C4-2B (cell line): ENCODE measurements around the gene CLIP2.

ENCODE experiments used
- H3K27ac ChIP-seq: fragments of 450-650 bp; 2 replicates; pipeline ENCODE4 v1.5.1; 2017
- ZFX ChIP-seq: fragments of 450-650 bp; IDR thresholded peaks from 2 replicates; pipeline ENCODE4 v1.6.1; 2017
- TF ChIP-seq, protein P1 (sequence below): fragments of 450-650 bp; conservative IDR thresholded peaks from 2 replicates; pipeline ENCODE4 v1.5.1; 2017; ENCODE audit warnings: mild to moderate bottlenecking

CLIP2 gene

GRCh38 chr7:74356589-74357315 is 67.5 kb downstream of the CLIP2 start:
- TF ChIP-seq, protein P1, sequence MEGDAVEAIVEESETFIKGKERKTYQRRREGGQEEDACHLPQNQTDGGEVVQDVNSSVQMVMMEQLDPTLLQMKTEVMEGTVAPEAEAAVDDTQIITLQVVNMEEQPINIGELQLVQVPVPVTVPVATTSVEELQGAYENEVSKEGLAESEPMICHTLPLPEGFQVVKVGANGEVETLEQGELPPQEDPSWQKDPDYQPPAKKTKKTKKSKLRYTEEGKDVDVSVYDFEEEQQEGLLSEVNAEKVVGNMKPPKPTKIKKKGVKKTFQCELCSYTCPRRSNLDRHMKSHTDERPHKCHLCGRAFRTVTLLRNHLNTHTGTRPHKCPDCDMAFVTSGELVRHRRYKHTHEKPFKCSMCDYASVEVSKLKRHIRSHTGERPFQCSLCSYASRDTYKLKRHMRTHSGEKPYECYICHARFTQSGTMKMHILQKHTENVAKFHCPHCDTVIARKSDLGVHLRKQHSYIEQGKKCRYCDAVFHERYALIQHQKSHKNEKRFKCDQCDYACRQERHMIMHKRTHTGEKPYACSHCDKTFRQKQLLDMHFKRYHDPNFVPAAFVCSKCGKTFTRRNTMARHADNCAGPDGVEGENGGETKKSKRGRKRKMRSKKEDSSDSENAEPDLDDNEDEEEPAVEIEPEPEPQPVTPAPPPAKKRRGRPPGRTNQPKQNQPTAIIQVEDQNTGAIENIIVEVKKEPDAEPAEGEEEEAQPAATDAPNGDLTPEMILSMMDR = no peak
- no peak for TF ChIP-seq ZFX
- no peak overlapping the region for H3K27ac ChIP-seq

DNA sequence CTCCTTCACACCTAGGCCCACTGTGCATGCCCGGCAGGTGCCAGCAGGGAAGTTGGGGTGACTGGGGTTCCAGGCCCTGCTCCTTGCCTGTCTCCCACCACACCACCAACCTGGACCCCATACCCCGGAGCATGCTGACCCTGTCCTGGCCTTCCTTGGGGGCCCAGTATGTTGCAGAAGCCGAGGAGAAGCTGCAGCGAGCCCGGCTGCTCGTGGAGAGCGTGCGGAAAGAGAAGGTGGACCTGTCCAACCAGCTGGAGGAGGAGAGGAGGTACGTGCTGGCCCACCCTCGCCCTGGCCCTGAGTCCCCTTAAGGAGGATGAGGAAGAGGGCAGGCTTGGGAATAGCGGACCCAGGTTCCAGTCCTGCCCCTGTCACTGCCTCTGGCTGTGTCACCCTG is 70.8 kb downstream of the CLIP2 start:
- TF ChIP-seq, protein P1 = no peak
- TF ChIP-seq ZFX = no peak
- no peak overlapping the region for H3K27ac ChIP-seq

GRCh38 chr7:74362266-74362665 is 73.1 kb downstream of the CLIP2 start:
- H3K27ac ChIP-seq = no peak overlapping the region
- no peak for TF ChIP-seq ZFX
- TF ChIP-seq, protein P1 = no peak

- TF ChIP-seq ZFX = no peak
- TF ChIP-seq, protein P1 = no peak
- no peak overlapping the region for H3K27ac ChIP-seq
Measured at GRCh38 chr7:74364061-74364460, 74.9 kb downstream of the CLIP2 start.

DNA sequence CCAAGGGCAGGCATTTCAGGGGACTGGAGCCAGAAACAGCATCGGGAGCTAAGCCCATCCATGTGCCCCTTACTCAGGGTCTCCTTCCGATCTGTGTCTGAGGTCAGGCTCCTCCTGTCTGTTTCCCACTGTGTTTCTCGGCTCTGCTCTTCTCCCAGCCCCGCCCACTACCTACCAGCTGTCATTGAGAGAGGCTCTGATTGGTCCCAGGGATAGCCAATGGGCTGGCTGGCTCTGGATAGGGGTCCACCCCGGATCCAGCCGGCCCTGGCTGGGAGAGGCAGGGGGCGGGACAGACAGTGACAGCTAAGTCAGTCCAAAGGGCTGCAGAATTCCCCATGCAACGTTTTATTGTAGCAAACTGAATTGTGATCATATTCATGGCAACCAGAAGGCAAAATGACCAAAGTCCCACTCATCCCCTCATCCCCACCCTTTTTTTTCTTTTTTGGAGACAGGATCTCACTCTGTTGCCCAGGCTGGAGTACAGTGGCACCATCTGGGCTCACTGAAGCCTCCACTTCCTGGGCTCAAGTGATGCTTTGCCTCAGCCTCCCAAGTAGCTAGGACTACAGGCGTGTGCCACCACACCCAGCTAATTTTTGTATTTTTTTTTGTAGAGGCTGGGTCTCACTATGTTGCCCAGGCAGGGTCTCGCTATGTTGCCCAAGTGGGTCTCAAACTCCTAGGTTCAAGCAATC is 76.3 kb downstream of the CLIP2 start:
- no peak overlapping the region for H3K27ac ChIP-seq
- TF ChIP-seq, protein P1 = no peak
- no peak for TF ChIP-seq ZFX

DNA sequence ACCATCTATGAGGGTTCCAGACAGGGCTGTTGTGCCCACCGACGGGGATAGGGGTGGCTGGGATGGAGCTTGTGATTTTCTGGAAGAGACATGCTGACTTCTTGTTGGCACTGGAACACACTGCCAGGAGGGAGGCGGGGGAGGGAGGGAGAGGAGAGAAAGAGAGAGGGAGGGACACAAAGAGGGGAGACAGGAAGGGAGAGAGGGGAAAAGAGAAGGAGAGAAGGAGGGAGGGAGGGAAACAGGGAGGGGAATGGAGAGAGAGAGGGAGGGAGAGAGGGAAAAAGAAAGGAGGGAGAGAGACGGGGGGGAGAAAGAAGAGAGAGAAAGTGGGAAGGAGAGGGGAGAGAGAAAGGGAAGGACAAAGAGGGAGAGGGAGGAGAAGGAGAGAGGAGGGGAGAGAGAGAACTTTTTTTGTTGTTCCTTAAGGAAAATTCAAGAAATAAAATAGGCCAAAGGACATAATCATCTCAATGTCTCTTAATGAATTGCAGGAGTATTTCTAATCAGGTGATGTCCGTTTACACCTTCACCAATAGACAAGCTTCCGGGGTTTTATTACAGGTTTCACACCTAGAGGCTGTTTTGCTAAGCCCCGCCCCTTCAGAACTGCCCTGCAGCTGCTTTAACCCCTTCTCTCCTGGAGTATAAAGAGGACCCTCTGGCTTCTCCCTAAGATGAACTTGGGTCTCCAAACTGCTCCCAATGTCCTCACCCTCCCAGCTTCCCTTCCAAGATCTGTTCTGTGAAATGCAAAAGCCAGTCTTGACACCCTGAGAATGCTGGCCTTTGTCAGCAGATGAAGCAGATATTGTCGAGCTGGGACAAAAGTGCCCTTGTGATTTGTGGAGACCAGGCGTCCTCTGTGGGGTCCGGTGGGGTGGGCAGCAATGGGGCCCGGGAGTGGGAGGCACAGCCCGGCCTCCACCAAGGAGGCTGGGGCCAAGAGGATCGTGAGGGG is 82.5 kb downstream of the CLIP2 start:
- TF ChIP-seq, protein P1 = no peak
- TF ChIP-seq ZFX = no peak
- H3K27ac ChIP-seq = no peak overlapping the region
